ELF-1 (cell line): ENCODE results near the gene EGFL8.
"Not testable (repeated sequence)": the region's sequence is repeated elsewhere in the genome, so short reads cannot be mapped to it uniquely, and the experiment has no call there.

Experiments used
- DNase-seq: peaks from one replicate; pipeline ENCODE4 v3.0.0-alpha.2; 2016; ENCODE audit warnings: low read depth, low spot score

Gene EGFL8

GRCh38 chr6:32183483-32184083, 19.2 kb downstream of the EGFL8 start:
- DNase-seq, result no peak

DNA sequence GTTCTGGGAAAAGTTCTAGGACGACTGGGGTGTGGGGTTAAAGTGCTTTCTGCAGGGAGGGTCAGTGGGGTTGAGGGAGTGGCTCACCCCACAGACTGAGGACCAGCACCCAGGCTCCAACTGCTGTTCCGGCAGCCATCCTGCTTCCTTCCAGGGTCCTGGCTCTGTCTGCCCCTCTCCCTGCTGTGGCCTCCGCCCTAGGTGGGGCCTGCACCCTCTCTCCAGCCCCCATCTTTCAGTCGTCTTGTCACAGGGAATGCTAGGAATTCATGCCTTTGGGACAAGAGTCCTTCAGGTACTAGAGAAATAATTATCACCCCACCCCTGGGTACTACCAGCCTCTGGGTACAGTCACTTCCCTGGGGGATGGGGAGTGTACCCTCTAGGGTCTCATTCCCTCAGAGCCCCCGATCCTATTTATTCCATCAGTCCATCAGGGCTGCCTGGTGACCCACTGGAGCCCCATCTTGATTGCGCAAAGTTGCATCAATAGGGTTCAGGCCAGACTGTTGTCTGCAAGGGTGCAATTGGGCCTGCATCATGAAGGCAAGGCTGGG, 19.8 kb downstream of the EGFL8 start, which contains the start of gene AGER:
AGER (minus strand) TSS at position 170 of the 557 bp plus-strand sequence; CDS start at position 139, 31 bp downstream.
- no peak for DNase-seq

DNA sequence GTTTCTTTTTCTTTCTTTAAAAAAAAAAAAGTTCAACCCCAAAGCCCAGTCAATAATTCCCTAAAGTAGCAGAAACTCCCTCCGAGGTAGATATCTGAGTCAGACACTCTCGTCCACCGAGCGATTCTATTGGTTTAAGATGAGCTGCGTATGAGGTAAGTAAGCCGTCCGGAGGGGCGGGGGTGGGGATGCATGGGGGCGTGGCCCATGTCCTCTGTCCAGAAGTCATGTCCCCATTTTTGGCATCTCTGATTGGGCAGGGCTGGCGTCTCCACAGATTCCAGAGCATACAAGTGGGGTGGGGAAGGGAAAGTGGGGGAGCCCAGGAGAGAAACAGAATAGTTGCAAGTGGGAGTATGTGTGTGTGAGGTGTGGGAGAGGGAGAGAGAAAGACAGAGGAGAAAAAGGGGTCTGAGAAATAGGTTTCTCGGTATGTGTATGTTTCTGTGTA, 21.3 kb downstream of the EGFL8 start:
- peak; percentile 52 for DNase-seq

DNA sequence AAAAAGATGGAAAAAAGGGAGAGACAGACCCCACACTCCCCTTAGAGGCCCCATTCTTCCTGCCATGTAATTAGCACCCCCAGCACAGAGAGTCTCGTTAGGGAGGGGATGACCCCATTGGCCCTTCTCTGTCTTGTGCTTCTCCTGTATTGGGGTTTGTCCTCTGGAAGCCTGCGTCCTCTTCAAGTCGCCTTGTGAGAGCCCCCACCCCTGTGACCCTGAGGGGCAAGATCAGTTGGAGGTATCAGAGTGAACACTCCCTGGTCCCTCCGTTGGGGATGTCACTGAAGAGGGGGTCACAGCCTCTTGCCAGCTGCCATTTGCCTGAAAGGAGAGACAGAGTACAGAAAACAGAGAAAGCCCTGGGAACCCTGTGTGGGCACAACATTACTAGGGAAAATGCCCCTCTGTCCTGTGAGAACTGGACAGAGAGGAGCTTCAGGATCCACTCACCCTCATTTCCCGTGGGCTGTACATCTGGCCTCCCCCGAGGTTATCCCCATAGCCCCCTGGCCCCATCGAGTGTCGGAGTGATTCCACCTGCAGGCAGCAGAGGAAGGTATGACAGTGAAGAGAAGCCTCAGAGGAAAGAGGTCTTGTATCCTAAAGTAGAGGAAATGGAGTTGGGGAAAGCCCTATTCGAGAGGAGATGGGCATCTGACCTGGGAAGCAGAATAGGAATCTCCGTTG, 21.9 kb downstream of the EGFL8 start:
- DNase-seq, result not testable (repeated sequence)

- DNase-seq, result no peak
Measured at GRCh38 chr6:32187009-32187709, 22.8 kb downstream of the EGFL8 start.

DNA sequence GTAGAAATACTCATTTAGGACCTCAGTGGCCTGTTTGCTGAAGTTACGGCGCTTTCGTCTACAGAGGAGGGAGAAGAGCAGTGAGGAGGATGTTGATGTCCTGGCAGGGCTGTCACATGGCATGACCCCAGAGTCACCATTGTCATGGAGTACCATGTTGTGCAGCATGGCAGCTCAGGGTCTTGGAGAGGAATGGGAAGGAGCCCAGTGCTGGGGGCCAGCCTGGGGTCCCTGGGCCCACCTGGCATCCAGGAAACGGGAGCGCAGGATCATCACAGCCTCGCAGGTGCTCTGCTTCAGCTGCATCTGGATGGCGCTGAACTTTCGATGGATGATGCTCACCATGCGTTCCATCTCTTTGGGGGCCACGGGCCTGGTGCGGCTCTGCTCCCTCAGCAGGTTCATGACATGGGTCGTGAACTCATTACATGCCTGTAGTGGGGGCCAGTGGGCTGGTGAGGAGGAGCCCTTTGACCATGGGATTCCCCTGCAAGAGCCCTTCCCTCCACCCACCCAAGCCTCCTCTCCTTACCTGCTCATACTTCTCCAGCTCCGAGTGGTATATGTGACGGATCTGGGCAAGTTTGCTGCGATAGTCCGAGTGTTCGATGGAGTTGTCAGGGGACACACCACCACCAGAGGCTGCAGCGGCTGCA, 23.5 kb downstream of the EGFL8 start:
- not testable (repeated sequence) for DNase-seq

DNA sequence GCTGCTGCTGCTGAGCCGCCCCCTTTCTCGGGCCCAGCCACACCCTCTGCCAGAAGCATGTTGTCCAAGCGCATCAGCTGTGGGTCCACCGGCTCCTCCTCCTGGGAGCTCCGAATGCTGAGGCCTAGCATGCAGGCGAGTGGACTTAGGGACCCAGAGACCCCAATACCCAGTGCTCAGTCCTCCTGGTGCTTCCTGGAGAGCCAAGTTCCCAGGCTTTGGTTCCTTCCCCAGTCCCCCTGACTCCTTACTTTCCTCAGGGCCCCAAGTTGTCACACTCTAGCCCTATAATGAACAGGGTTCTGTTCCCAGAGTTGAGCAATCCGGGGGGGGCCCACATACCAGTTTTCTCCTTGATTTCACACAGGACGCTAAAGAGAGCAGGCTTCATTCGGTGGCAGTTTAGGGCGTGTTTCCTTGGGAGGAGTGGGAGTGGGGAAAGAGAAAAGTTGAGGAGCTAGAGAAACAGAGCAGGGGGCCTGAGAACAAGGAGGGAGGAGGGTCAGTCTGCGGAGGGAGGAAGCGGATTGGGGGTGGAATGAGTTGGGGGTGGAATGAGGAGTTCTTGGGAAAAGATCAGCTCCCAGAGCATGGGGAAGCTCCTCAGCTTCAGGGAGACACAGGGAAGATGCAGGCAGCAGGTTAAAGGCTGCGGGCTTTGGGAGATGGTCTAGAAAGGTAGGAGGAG, 24.1 kb downstream of the EGFL8 start:
- no peak for DNase-seq

DNA sequence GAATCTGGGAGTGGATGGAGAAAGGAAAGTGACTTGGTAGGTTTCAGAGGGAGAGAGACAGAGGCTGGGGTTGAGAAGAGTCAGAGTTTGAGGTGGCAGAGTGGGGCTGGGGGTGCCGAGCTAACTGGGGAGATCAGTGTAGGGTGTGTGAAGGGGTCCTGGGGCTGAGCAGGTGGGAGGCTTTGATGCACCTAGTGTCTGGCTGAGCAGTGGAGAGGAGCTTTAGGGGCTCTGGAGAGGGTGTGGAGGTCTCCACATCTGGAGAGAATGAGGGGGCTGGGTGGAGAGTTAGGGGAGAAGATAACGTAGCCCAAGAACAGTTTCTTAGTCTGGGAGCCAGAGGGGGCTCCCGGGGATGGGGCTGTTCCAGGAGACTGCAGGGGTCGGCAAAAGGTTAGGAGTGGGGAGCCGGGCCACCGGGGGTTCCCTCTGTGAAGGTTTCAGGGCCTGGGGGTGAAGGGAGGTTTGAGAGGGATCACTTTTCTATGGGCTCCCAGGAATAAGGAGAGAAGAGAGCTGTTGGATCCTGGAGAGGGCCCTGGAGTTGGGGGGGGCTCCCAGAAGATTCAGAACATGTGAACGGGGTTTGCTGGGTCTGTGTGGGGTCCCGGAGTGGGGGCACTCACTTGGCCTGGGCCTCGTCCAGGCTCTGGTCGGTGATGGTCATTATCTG, 24.8 kb downstream of the EGFL8 start:
- no peak for DNase-seq

DNA sequence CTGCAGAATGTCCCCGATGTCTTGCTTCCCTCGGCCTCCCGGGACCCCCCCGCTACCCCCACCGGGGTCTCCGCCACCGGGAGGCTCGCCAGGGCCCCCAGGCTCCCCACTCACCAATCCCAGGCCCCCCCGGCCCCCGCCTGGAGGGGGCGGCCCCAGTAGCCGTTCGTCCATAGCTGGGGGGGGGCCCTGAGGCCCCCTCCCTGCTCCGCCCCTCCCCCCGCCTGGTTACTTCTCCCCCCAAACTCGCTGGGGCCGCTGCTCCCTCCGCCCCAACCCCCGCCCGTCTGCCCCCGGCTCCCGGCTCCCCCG, 25.3 kb downstream of the EGFL8 start:
- no peak for DNase-seq

DNA sequence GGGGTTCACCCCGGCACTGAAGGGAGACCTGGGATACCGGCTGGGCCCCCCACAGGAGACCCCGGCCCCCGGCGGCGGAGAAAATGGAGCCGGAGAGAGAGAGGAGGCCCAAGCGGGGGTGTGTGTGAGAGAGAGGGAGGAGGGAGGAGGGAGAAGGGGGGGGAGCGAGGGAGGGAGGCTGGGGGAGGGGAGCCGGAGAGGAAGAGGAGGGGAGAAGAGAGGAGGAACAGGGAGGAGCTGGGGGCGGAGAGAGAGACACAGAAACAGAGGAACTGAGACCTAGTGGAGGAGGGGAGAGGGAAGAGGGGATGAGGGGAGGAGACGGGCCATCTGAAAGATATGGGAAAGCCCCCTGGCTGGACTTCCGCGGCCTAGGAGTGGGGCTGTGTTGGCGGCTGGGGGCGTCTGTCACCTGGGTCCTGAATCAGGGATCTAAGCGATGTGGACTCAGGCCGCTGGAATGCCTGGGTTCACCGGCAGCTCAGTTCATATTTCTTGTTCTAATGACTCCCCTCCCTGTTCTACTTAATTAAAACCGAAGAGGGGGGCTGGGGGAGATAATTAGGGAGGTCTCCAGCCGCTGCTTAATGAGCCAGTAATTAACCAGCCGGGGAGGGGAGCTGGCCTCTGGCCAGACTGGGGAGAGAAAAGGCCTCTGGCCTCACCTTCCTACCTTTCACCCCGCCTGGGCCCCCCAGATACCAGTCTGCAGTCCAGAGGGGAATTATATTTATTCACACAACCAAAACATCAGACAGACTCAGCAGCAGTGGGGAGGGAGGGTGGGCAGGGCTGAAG, 25.9 kb downstream of the EGFL8 start, which contains the start of gene PBX2:
PBX2 (minus strand) TSS at position 149 of the 798 bp plus-strand sequence. CDS start 287 bp downstream, outside the sequence.
- DNase-seq, result peak; percentile 90

DNA sequence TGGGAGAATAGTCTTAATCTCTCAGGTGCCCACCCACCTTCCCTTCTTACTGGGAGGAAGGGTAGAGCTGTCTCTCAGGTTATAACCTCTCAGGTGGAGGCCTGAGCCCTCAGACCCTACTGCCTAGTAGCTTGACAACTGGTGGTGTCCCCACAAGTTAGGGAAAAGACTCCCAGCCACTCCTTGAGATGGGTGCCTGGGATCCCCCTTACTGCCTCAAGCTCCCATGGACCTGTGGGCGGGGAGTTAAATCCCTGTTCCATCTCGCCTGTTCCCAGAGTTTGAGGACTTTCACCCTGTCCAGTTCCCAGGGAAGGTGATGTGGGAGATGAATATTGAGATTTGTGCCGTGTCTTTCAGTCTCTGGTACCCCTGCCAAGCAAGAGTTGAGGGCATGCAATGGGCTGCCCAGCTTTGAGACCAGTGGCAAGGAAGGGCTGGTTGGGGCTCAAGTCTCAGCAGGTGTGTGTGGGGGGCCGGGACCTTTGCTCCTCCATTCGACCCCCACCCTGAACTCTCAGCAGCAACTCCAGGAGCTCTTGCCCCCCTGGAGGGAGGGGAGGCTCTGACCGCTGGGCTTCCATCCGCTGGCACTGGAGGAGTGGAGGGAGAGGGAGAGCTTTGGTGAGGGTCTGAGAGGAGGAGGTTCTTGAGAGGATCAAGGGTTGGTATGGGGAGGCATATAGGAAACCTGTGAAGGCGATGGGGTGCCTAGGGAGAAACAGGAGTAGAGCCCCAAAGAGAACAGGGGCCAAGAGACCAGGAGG, 26.7 kb downstream of the EGFL8 start:
- DNase-seq, result no peak

DNA sequence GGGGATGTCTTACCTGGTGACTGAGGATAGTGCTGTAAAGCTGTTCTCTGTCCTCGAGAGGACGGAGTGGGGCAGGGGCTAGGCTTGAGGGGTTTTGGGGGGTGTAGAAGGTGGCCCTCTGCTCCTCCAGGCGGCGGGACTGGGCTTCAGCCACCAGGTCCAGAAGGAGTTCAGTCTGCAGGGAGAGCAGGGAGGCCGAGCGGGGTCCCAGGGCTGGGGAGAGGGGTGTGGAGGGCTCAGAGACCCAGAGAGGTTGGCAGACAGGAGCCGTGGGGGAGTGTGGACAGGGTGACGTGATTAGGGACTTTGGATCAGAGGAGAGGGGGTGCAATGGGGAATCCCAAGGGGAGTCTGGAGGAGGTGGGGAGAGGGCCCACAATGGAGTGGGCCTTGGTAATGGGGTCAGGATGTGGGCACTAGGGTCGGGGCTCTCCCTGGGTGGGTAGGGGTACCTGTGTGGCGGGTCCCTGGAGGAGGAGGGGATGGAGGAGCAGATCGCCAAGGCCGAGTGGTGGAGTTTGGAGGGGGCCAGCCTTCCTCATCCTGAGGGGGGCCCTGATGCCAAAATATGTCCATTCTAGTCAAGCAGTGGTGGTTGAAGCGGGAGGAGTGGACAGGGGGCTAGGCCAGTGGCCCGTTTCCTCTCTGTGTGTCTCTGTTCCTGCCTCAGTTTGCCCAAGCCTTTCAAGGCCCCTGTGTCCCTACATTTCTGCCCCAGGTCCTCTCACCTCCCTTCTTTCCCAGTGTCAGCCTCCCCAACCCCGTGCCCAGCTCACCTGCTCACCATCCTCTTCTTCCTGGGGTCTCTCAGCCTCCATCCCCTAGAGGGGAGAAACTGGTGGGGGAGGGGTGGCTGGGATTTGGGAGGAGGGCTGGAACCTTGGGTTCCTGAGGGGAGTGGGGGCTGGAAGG, 27.6 kb downstream of the EGFL8 start:
- DNase-seq, result no peak

GRCh38 chr6:32192608-32193039, 28.2 kb downstream of the EGFL8 start, which contains the start of gene GPSM3:
GPSM3 (minus strand) TSS chr6:32192643; CDS start chr6:32192513, 130 bp downstream.
- peak; percentile 76 for DNase-seq

- not testable (repeated sequence) for DNase-seq
Measured at GRCh38 chr6:32193096-32193495, 28.7 kb downstream of the EGFL8 start.

GRCh38 chr6:32194388-32194787, 30.0 kb downstream of the EGFL8 start:
- no peak for DNase-seq

DNA sequence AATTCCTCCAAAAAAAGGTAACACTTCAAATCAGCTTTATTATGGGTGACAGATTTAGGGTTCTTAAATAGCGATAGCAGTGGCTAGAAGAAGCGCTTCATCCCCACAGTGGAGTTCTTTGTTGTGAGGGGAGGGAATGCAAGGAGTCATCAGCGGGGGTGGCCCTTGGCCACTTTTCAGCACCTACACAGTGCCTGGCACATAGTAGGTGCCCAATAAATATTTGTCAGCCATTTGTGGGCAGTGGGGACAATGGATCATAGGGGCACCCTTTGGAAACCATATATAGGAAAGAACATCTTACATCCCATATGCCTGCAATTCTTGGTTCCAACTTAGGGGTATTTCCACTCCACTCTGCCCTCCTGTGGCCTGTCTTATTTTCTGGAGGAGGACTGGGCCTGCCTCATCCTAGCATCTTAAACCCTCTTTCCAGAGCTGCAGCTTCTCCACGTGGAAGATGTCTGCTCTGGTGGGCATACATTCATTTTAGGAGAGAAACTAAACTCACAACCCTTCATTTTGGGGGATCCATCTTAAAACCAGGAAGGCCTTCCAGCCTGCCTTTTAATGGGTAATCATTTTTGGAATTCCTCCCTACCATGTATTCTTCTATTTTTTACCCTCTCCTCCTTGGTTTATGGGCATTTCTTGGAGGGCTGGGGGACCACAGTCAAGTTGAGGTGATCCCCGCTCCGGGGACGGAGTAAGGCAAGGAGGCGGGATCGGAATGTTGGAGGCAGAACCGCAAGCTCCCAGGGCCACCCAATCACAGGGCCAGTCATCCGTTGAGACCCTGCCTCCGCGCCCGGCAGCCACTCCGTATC, 30.6 kb downstream of the EGFL8 start:
- DNase-seq, result no peak

DNA sequence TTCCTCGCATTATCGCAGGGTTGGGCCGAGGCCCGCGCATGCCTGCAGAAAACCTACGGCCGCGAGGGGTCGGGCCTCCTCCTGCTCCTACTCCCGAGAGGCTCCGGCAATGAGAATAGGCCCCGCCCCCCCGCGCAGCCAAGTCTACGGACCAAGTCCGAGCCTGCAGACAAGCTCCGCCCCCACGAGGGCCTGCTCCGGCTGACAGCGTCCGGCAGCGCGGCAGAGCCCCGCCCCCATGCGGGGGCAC, 31.2 kb downstream of the EGFL8 start:
- DNase-seq, result peak; percentile 100
